ENCODE results near the gene FAAP20. TPM values are rescaled to one million over a fixed set of nuclear protein-coding genes. Genes with fewer than 3 reads are reported as not detected.

FAAP20 gene
- total and polyA plus RNA-seq, 9 of the 15 experiments (the other 6 are each of a cell fraction or from before 2014, with no cell fraction given) = 0.58 to 143 (median 9.9) TPM

DNA sequence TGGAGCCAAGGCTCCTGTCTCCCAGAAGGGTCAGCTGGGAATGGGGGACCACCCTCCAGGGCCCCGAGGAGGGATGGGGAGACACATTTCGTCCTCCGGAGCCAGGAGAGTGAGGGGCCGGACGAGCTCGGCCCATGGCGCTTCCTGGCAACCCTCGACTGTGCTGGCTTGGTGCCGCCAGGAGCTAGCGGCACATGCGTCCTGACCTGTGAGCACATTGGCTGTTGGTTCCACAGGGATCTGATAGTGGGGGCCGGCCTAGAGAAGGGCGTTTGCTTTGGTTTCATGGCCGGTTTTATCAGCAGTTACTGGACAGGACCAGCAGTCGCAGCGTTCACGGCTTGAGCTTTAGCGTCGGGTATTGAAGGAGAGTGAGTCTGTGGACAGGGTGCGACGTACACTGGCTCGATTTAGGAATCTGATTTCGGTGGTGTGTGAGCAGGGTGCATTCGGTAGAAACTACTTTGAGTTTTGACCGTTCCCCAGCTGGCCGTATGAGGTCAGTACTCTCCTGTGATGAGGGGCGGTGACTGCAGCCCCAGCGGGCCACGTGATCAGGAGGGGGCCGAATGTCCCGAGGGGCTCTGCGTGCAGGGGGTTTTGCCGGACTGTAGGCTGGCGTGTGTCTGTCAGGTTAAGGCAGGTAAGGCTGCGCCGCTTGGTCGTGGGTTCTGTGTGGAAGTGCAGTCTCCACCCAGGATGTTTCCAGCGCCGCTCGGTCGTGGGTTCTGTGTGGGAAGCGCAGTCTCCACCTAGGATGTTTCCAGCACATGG is 18.7 kb downstream of the FAAP20 start (continued):
- TF ChIP-seq, protein P1, sequence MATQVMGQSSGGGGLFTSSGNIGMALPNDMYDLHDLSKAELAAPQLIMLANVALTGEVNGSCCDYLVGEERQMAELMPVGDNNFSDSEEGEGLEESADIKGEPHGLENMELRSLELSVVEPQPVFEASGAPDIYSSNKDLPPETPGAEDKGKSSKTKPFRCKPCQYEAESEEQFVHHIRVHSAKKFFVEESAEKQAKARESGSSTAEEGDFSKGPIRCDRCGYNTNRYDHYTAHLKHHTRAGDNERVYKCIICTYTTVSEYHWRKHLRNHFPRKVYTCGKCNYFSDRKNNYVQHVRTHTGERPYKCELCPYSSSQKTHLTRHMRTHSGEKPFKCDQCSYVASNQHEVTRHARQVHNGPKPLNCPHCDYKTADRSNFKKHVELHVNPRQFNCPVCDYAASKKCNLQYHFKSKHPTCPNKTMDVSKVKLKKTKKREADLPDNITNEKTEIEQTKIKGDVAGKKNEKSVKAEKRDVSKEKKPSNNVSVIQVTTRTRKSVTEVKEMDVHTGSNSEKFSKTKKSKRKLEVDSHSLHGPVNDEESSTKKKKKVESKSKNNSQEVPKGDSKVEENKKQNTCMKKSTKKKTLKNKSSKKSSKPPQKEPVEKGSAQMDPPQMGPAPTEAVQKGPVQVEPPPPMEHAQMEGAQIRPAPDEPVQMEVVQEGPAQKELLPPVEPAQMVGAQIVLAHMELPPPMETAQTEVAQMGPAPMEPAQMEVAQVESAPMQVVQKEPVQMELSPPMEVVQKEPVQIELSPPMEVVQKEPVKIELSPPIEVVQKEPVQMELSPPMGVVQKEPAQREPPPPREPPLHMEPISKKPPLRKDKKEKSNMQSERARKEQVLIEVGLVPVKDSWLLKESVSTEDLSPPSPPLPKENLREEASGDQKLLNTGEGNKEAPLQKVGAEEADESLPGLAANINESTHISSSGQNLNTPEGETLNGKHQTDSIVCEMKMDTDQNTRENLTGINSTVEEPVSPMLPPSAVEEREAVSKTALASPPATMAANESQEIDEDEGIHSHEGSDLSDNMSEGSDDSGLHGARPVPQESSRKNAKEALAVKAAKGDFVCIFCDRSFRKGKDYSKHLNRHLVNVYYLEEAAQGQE (IDR thresholded peaks at IDR 0.05; ENCODE audit: borderline replicate concordance) = peak; percentile 89
- TF ChIP-seq, protein P1 (CRISPR knock-in tag; IDR thresholded peaks at IDR 0.05; ENCODE audit: low read depth) = 0 out of 2 replicates have a peak, but pooled peaks have one; percentile 42
- TF ChIP-seq OTX1 (CRISPR knock-in tag; IDR thresholded peaks at IDR 0.05) (0 out of 2 replicates have a peak, but pooled peaks have one; percentile 49), CREM (IDR thresholded peaks at IDR 0.05; ENCODE audit: low read depth) (peak; percentile 65), MED1 (CRISPR knock-in tag; IDR thresholded peaks at IDR 0.05; ENCODE audit: borderline replicate concordance) (no peak), ZNF778 (CRISPR knock-in tag; IDR thresholded peaks at IDR 0.05) (no peak), SAP30 (IDR thresholded peaks at IDR 0.05; ENCODE audit: borderline replicate concordance, insufficient read depth, low read depth, low read length, poor library complexity, severe bottlenecking) (no peak), ZNF175 (CRISPR knock-in tag; IDR thresholded peaks at IDR 0.05; ENCODE audit: low read depth) (no peak), ZBED1 (IDR thresholded peaks at IDR 0.05) (no peak; the same call in 1 of the 2 replicates)
- TF ChIP-seq, protein P2, sequence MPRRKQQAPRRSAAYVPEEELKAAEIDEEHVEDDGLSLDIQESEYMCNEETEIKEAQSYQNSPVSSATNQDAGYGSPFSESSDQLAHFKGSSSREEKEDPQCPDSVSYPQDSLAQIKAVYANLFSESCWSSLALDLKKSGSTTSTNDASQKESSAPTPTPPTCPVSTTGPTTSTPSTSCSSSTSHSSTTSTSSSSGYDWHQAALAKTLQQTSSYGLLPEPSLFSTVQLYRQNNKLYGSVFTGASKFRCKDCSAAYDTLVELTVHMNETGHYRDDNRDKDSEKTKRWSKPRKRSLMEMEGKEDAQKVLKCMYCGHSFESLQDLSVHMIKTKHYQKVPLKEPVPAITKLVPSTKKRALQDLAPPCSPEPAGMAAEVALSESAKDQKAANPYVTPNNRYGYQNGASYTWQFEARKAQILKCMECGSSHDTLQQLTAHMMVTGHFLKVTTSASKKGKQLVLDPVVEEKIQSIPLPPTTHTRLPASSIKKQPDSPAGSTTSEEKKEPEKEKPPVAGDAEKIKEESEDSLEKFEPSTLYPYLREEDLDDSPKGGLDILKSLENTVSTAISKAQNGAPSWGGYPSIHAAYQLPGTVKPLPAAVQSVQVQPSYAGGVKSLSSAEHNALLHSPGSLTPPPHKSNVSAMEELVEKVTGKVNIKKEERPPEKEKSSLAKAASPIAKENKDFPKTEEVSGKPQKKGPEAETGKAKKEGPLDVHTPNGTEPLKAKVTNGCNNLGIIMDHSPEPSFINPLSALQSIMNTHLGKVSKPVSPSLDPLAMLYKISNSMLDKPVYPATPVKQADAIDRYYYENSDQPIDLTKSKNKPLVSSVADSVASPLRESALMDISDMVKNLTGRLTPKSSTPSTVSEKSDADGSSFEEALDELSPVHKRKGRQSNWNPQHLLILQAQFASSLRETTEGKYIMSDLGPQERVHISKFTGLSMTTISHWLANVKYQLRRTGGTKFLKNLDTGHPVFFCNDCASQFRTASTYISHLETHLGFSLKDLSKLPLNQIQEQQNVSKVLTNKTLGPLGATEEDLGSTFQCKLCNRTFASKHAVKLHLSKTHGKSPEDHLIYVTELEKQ (CRISPR knock-in tag; IDR thresholded peaks at IDR 0.05) = no peak
- TF ChIP-seq, protein P3, sequence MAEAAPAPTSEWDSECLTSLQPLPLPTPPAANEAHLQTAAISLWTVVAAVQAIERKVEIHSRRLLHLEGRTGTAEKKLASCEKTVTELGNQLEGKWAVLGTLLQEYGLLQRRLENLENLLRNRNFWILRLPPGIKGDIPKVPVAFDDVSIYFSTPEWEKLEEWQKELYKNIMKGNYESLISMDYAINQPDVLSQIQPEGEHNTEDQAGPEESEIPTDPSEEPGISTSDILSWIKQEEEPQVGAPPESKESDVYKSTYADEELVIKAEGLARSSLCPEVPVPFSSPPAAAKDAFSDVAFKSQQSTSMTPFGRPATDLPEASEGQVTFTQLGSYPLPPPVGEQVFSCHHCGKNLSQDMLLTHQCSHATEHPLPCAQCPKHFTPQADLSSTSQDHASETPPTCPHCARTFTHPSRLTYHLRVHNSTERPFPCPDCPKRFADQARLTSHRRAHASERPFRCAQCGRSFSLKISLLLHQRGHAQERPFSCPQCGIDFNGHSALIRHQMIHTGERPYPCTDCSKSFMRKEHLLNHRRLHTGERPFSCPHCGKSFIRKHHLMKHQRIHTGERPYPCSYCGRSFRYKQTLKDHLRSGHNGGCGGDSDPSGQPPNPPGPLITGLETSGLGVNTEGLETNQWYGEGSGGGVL (CRISPR knock-in tag; IDR thresholded peaks at IDR 0.05) = no peak
- TF ChIP-seq, protein P4, sequence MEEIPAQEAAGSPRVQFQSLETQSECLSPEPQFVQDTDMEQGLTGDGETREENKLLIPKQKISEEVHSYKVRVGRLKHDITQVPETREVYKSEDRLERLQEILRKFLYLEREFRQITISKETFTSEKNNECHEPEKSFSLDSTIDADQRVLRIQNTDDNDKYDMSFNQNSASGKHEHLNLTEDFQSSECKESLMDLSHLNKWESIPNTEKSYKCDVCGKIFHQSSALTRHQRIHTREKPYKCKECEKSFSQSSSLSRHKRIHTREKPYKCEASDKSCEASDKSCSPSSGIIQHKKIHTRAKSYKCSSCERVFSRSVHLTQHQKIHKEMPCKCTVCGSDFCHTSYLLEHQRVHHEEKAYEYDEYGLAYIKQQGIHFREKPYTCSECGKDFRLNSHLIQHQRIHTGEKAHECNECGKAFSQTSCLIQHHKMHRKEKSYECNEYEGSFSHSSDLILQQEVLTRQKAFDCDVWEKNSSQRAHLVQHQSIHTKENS (CRISPR knock-in tag; IDR thresholded peaks at IDR 0.05) = no peak
